Liver (tissue), 9 donors: ENCODE data around the gene SPSB1. TPM values are rescaled to one million over a fixed set of nuclear protein-coding genes. Genes with fewer than 3 reads are reported as not detected.

Source experiments
- DNase-seq: peaks from one replicate; pipeline ENCODE4 v3.0.0-alpha.2; 2017; ENCODE audit warnings: low spot score
- H3K27ac ChIP-seq, 2 donors: one replicate each; pipeline ENCODE4 v1.7.0; 2013; ENCODE audit warnings: inconsistent platforms in 2 of 2, low read length in 2 of 2, control low read depth in 1 of 2, low read depth in 1 of 2, mild to moderate bottlenecking in 1 of 2
- H3K27me3 ChIP-seq, 4 donors: one replicate each; pipeline versions ENCODE4 v1.6.1 to v1.7.0; 2013; ENCODE audit warnings: low read length in 3 of 4, inconsistent platforms in 1 of 4, mild to moderate bottlenecking in 1 of 4, moderate library complexity in 1 of 4; ENCODE audit not compliant: control insufficient read depth in 4 of 4, insufficient read depth in 4 of 4
- H3K36me3 ChIP-seq, 4 donors: one replicate each; pipeline versions ENCODE4 v1.6.1 to v1.7.0; 2013; ENCODE audit warnings: low read length in 3 of 4, mild to moderate bottlenecking in 3 of 4, low read depth in 1 of 4, moderate library complexity in 1 of 4; ENCODE audit not compliant: control insufficient read depth in 4 of 4, insufficient read depth in 3 of 4
- H3K4me1 ChIP-seq, 4 donors: one replicate each; pipeline versions ENCODE4 v1.6.1 to v1.7.0; 2013; ENCODE audit warnings: low read length in 3 of 4, mild to moderate bottlenecking in 3 of 4, moderate library complexity in 1 of 4; ENCODE audit not compliant: control insufficient read depth in 4 of 4, insufficient read depth in 4 of 4
- H3K4me3 ChIP-seq, 3 donors: one replicate each; pipeline versions ENCODE4 v1.6.1 to v1.7.0; 2013; ENCODE audit warnings: low read length in 3 of 3, control low read depth in 1 of 3, low read depth in 1 of 3, mild to moderate bottlenecking in 1 of 3
- H3K9ac ChIP-seq, 2 donors: one replicate each; pipeline ENCODE4 v1.7.0; 2013; ENCODE audit warnings: low read length in 2 of 2, mild to moderate bottlenecking in 2 of 2, moderate library complexity in 2 of 2, control low read depth in 1 of 2, low read depth in 1 of 2
- H3K9me3 ChIP-seq, 4 donors: one replicate each; pipeline versions ENCODE4 v1.6.1 to v1.7.0; 2013; ENCODE audit warnings: low read length in 3 of 4; ENCODE audit not compliant: control insufficient read depth in 4 of 4
- CTCF ChIP-seq: fragments of 150-350 bp; IDR thresholded peaks from 2 replicates; pipeline ENCODE4 v1.5.1; 2017; ENCODE audit warnings: improper control_type of control experiment, low read depth, low read length; ENCODE audit not compliant: missing input control
- EGR1 ChIP-seq, 2 donors: IDR thresholded peaks; 2 replicates each; pipeline ENCODE4 v1.6.1; 2016 to 2018; ENCODE audit warnings: antibody characterized with exemption in 2 of 2, low read depth in 2 of 2
- FOXA1 ChIP-seq: IDR thresholded peaks from 2 replicates; pipeline ENCODE4 v1.6.1; 2016; ENCODE audit warnings: antibody characterized with exemption
- HNF4A ChIP-seq, 2 donors: conservative IDR thresholded peaks; 2 replicates each; pipeline ENCODE4 v1.6.1; 2016; ENCODE audit warnings: antibody characterized with exemption in 2 of 2, mild to moderate bottlenecking in 2 of 2
- HNF4G ChIP-seq: IDR thresholded peaks from 2 replicates; pipeline ENCODE4 v1.6.1; 2016; ENCODE audit warnings: antibody characterized with exemption
- JUND ChIP-seq, 2 donors: IDR thresholded peaks; 2 replicates each; pipeline ENCODE4 v1.6.1; 2016; ENCODE audit warnings: antibody characterized with exemption in 2 of 2
- MAX ChIP-seq: IDR thresholded peaks from 2 replicates; pipeline ENCODE4 v1.6.1; 2016; ENCODE audit warnings: antibody characterized with exemption
- RAD21 ChIP-seq, 2 donors: IDR thresholded peaks; 2 replicates each; pipeline ENCODE4 v1.6.1; 2016; ENCODE audit warnings: antibody characterized with exemption in 2 of 2, mild to moderate bottlenecking in 2 of 2
- REST ChIP-seq: IDR thresholded peaks from 2 replicates; pipeline ENCODE4 v1.6.1; 2016; ENCODE audit warnings: antibody characterized with exemption, mild to moderate bottlenecking
- SP1 ChIP-seq: IDR thresholded peaks from 2 replicates; pipeline ENCODE4 v1.6.1; 2018; ENCODE audit warnings: antibody characterized with exemption, mild to moderate bottlenecking
- TAF1 ChIP-seq: conservative IDR thresholded peaks from 2 replicates; pipeline ENCODE4 v1.6.1; 2016; ENCODE audit warnings: antibody characterized with exemption, mild to moderate bottlenecking
- ZBTB33 ChIP-seq: IDR thresholded peaks from 2 replicates; pipeline ENCODE4 v1.6.1; 2016; ENCODE audit warnings: antibody characterized with exemption
- WGBS: extraction: QIAGEN DNeasy Blood & Tissue Kit; methylation state at CpG from one replicate; pipeline ENCODE4 v1.1.7; 2013; 5-methylcytosine and 5-hydroxymethylcytosine counted together
- polyA plus RNA-seq, 2 donors: library from polyadenylated mRNA; stranded (reverse) in 1 of 2; unstranded in 1 of 2; fragments of 200-250 nt in 1 of 2; fragments of >200 nt in 1 of 2; fragmentation: Nextera tagmentation in 1 of 2; extraction: Ambion mirVana in 1 of 2; gene quantifications; one replicate each; pipeline versions ENCODE4 v1.2.1 to v1.2.3, GENCODE V29; 2013 to 2015
- total RNA-seq, 2 donors: library from RNA; depleted of rRNA; stranded (reverse); fragments of >200 nt; gene quantifications; one replicate each; pipeline ENCODE4 v1.2.3, GENCODE V29; 2014
- donor health status: healthy.
- donor health status: healthy.
- donor health status: healthy.
- donor health status: healthy.
- donor health status: healthy.

Gene SPSB1
- total and polyA plus RNA-seq, 4 donors = 4.1 to 22.6 (median 14.8) TPM

- H3K9me3 ChIP-seq = no peaks in the 10 kb centered on the region
- no peak overlapping the region for H3K4me3 ChIP-seq
- no peaks in the 10 kb centered on the region for H3K36me3 ChIP-seq
- WGBS = 93% methylated on average over 8 of the region's 8 CpGs
- no peaks in the 10 kb centered on the region for H3K4me1 ChIP-seq
- no peak overlapping the region for H3K9ac ChIP-seq
- H3K27ac ChIP-seq = no peak overlapping the region
- TF ChIP-seq RAD21 (IDR thresholded peaks at IDR 0.05) (no peak), TAF1 (no peak), EGR1 (IDR thresholded peaks at IDR 0.05; ENCODE audit: low read depth in 2 of 2) (no peak), HNF4A (conservative IDR thresholded peaks at IDR 0.05) (no peak), CTCF (no peak), JUND (IDR thresholded peaks at IDR 0.05) (no peak), HNF4G (no peak)
- DNase-seq = no peak
- no peaks in the 10 kb centered on the region for H3K27me3 ChIP-seq
These were observed 16.4 kb downstream of the SPSB1 start for GRCh38 chr1:9309080-9309479.

- Histone ChIP-seq H3K4me1 (no peaks in the 10 kb centered on the region), H3K9me3 (no peaks in the 10 kb centered on the region), H3K9ac (no peak overlapping the region), H3K4me3 (no peak overlapping the region), H3K27me3 (no peaks in the 10 kb centered on the region), H3K27ac (no peak overlapping the region), H3K36me3 (no peaks in the 10 kb centered on the region)
- no peak for DNase-seq
- no peak for TF ChIP-seq MAX
- no peak for TF ChIP-seq HNF4G
- no peak for TF ChIP-seq ZBTB33
- no peak for TF ChIP-seq CTCF
- TF ChIP-seq FOXA1 = no peak
- TF ChIP-seq TAF1 = no peak
- no peak for TF ChIP-seq RAD21 (IDR thresholded peaks at IDR 0.05)
- 96% methylated on average over 7 of the region's 7 CpGs for WGBS
These were observed 17.3 kb downstream of the SPSB1 start for GRCh38 chr1:9309991-9310390.

GRCh38 chr1:9311029-9311428 lies 18.3 kb downstream of the SPSB1 start:
- DNase-seq = no peak
- no peaks in the 10 kb centered on the region for H3K4me1 ChIP-seq
- H3K9me3 ChIP-seq = no peaks in the 10 kb centered on the region
- 92% methylated on average over 10 of the region's 10 CpGs for WGBS
- H3K36me3 ChIP-seq = no peaks in the 10 kb centered on the region
- H3K27ac ChIP-seq = no peak overlapping the region
- no peak overlapping the region for H3K9ac ChIP-seq
- H3K4me3 ChIP-seq = no peak overlapping the region
- no peaks in the 10 kb centered on the region for H3K27me3 ChIP-seq
- TF ChIP-seq REST (no peak), ZBTB33 (no peak), TAF1 (no peak), CTCF (no peak), JUND (IDR thresholded peaks at IDR 0.05) (no peak), FOXA1 (no peak), SP1 (no peak)
